NCI-H1694 treated with DMSO at 0.1 percent for 48 hours (cell line): Measurements from ENCODE around the gene HES7.
"Not testable (repeated sequence)": the region's sequence is repeated elsewhere in the genome, so short reads cannot be mapped to it uniquely, and the experiment has no call there.

ENCODE experiments used
- DNase-seq: peaks from one replicate; lab custom pipeline; 2025; lab: John Stamatoyannopoulos, UW

The HES7 gene

DNA sequence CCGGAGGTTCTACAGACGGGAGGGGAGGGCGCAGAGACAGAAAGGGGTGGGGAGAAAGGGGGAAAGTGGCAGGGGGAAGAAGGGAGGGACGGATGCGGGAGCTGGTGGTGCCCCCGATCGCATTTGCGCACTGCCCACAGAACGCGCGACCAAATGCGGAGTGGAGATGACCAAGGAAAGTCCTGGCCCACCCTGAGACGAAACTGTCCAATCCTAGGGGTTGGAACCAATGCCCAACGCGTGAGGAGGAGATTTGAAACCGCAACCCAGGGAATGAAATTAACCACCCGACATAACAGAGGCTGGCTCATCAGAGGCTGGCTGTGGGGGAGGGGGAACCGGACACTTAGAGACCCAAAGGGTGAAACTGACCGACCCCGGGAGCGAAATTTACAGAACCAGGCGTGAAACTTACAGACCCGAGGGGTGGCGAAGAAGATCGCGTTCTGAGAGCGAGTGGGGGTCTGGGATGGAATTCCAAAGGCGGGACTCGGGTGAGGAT is 1.4 kb downstream of the HES7 start:
- no peak for DNase-seq

DNA sequence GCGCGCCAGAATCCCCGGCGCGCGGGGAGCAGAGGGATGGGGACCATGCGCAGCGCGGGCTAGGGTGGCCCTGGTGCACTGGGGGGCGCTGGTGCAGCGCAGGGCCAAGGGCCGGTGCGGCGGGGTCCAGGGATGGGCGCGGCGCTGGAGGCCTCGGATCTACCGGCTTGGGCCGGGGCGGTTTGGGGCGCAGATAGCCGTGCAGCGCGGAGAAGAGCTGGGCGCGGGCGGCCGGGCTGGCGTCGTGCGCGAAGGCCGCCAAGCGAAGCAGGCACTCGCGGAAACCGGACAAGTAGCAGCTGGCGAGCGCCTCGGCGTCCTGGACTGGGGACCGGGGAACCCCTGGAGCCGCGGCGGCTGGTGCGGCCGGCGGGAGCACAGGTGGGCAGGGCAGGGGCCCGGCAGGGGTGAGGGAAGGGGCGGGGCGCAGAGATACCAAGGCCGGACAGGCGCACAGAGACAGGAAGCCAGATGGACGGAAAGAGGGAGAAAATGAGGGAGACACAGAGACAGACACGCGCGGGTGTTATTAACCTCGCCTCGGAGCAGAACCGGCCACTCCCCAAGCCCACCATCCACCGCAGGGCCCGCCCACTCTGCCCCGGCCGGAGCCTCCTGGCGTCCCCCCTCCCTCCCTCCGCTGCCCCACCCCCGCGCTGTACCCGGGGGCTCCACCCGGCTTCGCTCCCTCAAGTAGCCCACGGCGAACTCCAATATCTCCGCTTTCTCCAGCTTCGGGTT is 2.1 kb downstream of the HES7 start:
- no peak for DNase-seq

DNA sequence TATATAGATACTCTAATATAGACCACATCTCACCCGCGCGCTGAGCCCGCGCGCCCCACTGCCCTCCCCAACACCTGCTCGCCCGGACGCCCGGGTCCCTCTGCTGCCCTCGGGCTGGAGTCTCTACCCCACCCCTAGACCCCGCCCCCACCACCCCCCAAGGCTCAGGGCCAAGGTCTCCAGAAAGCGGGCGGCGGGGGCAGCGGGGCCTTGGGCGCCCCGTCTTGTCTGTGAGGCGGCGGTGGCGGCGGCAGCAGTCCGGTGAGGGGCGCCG is 2.6 kb downstream of the HES7 start:
- no peak for DNase-seq

DNA sequence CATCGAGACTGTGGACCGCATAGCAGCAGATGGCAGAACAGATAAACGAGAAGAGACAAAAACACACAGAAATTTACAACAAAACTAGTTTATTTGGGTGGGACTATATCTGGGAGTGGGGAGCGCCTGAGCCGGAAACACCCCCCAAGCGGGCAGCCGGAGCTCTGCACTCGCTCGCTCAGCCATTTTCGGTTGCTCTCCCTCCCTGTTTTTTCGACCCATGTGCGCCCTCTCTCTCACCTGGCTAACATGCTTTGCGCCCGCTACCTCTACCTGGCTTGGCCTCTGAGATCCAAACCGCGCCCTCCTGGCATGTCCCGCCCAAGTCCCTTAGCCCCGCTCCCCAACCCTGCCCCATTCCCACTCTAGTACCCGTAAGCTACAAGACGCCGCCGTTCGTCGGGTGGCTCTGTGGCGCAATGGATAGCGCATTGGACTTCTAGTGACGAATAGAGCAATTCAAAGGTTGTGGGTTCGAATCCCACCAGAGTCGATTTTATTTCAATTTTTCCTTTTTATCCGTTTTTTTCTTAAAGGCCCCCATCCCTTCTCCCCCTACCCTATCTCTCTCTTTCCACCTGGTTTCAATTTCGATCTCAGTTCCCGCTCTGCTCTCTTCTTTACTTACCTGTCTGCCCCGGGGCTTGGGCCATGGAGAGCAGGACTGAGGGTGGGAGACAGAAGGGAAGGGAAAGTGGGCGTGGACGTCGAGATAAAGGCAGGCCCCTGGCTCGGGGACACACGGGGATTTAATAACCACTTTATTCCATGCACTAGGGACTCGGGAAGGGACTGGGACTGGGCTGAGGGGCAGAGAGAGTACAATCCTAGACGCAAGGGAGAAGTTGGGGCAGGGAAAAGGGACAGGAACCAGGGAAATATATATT is 3.1 kb downstream of the HES7 start:
- DNase-seq, result peak; percentile 87

DNA sequence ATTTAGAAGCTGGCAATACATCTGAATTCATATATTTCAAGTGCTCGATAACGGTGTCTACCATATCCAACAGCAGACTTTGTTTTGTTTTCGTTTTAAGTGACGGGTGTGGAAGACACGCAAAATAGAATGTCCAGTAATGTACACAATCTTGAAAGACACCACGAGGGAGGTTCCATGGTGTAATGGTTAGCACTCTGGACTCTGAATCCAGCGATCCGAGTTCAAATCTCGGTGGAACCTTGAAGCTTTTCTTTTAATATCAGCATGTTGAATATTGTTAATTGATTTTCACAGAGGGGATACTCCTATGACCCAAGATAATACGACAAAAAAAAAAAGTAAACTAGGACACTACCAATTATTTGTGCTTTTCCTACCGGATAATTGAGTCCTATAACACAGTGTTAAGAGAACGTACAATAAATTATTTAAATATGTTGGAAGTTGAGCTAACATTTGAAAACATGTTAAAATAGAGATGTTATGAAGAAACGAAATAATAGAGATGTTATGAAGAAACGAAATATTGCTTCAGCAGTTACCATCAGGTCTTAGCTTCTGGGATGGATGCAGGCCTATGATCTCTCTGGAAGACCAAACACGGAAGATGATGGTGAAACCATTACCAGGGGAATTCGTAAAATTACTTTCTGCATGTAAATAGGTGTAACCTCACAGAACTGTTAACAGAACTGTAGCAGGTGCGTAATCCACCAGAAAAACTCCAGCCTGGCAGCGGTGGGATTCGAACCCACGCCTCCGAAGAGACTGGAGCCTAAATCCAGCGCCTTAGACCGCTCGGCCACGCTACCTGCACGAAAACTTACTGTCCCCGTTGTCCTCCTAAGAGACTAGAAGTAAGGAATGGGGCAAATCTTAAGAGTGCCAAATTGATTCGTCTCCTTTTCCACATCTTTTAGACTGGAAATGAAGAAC is 4.1 kb downstream of the HES7 start:
- DNase-seq, result peak; percentile 95

DNA sequence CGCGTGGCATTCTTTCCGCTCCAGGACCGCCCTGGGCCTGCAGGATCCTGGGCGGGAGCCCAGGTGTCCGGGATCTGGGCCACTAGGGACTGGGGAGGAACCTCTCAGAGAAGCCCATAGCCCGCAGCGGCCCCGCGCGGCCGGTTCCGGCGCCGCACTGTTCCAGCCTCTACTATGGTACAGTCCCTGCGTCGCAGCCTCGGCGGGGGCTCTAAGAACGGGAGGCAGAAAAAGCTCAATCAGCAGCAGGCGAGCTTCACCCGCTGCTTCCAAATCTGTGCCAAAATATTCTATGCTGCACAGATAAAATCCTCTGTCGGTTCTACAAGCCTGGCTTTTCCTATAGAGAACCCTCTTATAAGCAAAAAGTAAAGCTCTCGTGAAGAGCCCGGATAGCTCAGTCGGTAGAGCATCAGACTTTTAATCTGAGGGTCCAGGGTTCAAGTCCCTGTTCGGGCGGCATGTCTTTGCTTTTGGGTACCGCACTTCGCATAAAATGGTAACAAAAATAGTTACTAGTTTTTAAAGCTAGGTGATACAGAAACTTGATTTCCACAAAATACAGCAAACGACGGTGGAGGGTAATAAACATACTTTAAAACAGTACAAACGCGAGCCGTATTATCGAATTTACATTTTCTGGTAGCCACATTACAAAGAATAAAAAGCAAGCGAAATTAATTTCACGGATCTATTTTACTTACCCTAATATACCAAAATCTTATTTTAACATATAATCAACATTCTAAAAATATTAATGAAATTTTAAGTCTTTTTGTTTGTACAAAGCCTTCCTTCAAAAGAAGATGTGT is 4.9 kb downstream of the HES7 start:
- DNase-seq, result peak; percentile 95

DNA sequence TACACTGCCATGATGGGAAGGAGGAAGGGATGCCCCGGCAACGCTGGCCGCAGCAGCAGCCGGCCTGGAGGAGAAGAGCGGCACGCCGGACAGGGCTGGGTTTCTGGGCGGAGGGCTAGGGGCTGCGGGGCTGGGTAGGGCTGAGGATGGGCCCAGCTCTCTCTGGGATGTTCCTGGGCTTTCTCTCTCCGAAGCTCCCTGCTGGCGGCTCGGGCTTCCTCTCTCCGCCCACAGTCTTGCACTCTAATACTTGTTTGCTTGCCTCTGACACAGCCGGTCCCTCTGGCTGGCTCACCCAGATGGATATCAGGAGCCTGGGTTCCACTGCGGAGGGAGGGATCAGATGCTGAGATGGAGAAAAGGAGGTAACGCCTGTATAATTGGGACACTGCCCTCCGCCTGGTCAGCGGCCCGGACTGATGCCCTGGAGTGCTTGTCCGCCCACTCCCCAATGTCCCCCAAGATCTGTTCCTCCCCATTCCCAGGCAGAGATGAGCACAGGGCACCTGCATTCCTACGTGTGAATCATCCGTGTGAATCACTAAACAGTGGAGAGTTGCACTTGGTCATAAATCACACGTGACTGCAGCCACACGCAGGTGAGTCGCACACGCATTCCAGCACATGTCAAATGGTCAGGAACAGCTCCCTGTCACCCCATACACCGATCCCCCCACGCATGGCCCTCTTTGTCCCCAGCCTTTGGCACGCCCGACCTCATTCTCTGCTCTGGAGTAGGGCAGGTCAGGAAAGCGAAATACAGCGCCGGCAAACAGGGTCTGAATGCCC is 5.7 kb downstream of the HES7 start, which contains the start of gene ALOXE3:
ALOXE3 (minus strand) TSS at position 535 of the 789 bp plus-strand sequence; CDS start at position 11, 524 bp downstream.
- peak; percentile 16 for DNase-seq

DNA sequence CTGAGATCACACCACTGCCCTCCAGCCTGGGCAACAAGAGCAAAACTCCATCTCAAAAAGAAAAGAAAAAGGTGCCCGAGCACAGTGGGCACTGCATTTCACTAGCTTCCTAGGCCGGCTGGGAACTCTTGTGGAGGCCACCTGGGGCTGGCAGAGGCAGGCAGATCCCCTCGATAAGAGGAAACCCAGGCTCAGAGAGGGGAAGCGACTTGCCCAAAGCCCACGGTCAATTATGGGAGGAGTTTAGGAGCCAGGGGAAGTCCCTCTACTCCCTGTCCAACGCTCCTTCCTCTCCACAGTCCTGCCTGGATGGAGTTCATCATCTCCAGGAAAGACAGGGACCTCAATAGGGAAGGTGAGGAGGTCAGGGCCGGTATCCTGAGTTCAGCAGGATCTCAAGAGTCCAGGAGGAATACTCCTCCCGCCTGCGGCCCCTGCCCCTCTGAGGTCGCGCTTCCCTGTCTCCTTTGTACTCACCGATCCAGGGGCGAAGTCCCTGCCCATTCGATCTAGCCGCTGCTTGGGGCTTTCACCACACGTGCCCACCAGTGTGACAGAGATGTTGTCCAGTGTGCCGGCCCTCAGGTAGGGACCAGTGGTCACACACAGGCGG is 6.4 kb downstream of the HES7 start:
- no peak for DNase-seq

DNA sequence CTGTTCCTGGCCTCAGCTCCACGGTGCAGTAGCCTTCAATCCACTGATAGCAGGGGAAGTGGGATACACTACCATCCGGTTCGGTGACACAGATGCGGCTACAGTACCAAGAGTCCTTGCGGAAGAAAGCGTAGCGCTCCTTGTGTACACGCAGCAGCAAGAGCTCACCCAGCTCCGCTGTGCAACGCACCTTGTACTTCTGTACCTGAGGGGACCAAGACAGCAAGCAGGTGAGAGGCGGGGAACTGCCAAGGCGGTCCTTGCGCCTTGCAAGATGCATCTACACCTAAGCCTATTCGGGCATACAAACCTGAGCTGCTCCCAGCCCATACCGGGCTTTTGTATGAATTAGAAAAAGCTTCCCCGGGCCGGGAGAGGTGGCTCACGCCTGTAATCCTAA is 7.1 kb downstream of the HES7 start:
- DNase-seq, result no peak

DNA sequence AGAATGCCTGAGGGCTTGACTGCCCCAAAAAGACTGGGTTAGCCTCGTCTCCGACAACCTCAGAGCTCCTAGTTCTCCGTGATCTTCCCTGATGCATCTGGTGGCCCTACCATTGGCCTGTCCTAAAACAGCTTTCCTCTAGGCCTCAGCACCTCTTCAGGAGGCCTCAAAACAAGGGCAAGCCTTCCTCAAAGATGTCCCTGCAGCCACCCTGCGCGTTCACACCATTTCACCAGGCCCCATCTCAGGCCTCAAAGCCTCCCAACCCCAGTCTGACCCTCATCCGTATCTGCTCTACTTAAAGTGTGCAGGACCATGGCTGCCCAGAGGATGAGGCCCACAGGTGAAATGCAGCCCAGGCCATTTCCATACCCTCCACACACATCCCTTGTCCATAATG is 13.0 kb downstream of the HES7 start:
- DNase-seq, result no peak

DNA sequence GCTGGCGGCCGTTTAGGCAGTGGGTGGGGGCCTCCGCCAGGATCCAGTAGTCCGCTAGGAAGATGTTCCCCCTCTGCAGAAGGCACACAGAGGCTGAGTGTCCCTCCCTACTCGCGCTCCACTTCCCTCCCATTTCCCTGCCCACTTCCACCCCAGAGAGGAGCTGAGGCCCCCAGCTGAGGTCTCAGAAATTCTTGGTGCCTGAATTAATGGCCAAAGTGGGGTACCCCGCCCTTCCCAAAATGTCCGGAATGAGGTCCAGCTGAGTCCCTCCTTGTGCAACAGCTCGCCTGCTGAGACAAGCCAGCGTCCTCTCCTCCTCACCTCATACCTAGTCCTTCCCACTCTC is 13.5 kb downstream of the HES7 start:
- DNase-seq, result no peak

DNA sequence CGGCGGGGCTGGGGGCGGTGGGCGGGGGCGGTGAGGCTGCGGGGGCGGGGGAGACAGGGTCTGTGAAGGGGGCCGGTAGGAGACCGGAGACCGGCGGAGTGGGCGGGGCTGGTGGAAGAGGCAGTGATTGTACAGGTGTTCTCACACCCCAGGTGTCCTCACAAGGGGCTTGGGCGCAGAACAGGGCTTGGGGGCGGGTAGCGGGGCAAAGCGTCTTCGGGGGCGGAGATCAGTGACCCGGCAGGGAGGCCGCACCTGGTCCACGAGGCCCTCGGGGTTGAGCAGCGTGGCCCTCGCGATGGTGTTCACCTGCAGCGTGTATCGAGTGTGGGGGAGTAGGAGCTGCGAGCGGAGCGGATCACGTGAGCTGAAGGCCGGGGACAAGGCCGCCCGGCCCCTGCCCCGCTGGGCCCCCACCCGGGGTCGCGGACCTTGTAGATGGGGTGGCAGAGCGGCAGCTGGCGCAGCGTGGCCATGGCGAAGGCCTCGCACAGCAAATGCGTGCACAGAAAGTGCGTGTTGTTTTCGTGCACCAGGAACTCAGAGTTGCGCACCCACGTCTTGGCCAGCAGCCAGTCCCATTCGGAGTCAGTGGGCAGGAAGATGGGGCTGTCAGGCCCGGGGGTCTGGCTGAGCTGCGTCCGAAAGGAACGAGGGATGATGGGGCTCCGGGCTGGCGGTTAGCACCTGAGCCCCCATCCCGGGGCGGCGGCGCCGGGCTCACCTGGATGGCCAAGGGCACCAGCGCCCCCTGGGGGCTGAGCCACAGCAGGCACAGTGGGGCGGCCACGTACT is 14.0 kb downstream of the HES7 start:
- DNase-seq, result peak; percentile 51

DNA sequence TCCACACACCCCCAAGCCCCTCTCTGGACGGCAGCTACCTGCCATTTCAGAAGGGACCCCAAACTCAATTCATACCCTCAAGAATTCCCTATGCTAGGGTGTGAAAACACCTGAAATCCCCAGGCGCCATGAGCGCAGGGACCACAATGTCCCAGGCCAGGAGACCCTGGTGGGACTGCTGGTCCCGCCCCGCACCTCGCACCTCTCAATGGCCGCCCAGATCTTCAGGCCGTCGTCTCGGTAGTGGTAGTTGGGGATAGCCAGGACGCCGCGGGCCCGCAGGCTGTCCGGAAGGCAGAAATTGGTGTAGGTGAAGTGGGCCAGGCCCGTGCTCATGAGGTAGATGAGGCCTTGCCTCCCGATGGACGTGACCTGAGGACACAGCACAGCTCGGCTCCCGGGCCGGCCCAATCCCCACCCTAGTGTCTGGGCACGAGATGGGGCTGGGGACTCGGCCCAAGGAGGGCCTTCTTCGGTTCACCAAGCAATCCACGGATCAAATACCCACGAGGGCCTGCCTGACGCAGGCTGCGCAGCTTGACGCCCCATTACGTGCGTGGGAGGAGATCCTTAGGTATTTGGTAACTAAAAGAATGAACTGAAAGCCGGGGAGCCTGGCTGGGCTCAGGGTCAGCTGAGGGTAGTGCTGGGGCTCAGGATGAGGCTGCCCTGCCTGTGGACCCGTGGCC is 14.8 kb downstream of the HES7 start:
- DNase-seq, result no peak

DNA sequence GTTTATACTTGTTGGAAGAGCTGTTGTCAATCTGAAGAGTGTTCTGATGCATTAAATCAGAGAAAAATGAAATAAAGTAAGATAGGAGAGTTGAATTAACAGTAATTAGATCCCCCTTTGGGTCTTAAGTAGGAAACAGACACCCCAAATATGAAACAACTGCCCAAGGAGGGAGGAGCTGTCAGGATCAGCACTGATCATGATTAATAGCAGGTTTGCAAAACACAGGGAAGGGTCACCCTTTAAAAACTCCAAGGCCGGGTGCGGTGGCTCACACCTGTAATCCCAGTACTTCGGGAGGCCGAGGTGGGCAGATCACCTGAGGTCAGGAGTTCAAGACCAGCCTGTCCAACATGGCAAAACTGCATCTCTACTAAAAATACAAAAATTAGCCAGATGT is 16.9 kb downstream of the HES7 start:
- DNase-seq, result not testable (repeated sequence)

DNA sequence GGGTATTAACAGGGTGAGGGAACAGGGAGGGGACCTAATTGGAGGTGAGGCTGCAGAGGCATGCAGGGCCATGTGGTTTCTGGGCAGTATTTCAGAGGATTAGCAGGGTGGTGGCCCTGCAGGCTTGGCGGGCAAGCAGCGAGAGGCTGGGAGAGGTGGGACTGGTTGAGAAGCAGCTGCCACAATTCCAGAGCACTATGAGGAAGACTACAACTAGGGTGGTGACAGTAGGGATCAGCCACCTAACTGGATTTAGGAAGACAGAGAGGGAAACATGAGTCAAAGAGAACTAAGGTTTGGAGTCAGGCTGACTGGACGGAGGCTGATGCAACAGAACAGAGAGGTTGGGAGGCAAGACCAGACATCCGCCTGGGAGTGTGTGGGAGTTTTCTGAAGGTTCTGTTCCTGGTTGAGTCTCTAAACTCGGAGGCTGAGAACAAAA is 17.9 kb downstream of the HES7 start:
- no peak for DNase-seq

DNA sequence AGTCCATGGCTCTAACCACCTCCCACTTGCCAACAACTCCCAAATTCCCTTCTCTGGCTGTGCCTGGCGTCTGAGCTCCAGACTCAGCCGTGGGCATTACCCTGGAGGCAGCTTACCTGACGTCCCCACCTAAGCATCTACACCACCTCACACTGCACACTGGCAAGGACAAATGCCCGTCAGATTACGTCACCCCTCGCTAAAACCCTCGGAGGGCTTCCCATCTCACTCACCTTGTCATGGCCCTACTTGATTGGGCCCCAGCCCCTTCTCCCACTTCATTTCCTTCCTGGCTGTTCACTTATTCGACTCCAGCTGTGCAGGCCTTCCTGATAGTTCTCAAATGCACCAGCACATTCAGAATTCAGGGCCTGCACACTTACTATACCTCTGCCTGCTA is 19.0 kb downstream of the HES7 start:
- DNase-seq, result no peak

DNA sequence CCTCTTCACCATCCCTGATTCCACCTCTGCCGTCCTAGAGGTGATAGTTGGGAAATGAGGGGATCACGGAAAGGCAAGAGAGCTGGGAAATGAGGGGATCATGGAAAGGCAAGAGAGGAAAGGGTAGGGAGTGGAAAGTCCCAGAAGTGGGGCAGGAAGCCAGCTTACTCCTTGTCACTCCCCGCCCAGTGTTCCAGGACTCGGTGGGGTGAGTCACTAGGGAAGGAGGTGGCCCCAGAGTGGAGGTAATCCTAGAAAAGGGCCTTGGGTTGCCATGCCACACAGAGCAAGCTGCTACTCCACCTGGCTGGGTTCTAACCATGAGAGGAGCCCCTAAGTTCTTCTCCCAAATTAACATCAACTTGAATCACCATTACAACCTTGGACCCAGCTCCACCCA is 20.4 kb downstream of the HES7 start:
- DNase-seq, result no peak

DNA sequence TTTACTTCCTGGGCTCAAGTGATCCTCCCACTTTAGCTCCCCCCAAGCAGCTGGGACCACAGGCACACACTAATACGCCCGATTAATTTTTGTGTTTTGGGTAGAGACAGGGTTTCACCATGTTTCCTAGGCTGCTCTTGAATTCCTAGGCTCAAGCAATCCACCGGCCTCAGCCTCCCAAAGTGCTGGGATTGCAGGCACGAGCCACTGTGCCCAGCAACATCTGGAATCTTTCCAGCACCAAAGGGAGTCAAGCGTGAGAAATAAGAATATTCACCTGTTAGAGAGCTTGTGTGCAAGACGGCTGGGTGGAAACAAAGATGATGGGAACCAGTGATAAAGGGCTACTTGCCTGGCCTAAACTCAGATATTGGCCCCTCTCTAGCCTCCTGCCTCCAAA is 22.2 kb downstream of the HES7 start:
- no peak for DNase-seq

DNA sequence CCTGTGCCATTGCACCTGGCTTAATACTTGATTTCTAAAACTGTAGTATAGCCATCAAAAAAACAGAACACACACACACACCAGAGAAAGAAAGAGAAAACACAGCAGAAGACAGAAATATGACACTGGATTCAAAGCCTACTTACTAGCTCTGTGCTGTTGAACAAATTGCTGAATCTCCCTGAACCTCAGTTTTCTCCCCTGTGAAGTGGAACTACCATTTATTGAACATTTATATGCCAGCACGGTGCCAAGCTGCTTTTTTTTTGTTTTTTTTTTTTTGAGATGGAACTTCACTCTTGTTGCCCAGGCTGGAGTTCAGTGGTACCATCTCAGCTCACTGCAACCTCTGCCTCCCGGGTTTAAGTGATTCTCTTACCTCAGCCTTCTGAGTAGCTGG is 23.1 kb downstream of the HES7 start:
- no peak for DNase-seq
